GM15510 (cell line): ENCODE results near the gene RBMS3.

Source experiments
- POLR2A ChIP-seq: IDR thresholded peaks from 3 replicates; pipeline ENCODE4 v1.6.1; 2011; ENCODE audit warnings: borderline replicate concordance; ENCODE audit not compliant: insufficient read length; ENCODE audit errors: extremely low read depth

Gene RBMS3

DNA sequence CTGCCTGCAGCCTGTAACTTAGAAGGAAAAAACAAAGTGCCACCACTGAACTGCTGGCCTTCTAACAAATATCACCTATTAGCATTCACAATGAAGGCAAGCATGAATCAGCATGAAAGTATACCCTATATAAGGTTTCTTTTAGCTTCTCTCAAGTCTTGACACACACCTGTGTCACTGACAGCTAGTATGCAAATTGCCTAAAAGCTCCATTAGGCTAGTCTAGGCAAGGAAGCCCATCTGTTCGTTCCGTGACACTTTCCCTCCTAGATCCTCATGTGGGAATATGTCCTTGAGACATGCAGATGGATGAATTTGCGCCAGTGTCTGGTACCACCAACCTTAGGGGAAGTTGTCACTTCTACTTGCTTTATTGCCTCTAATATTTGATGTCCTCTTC lies 129.3 kb downstream of the RBMS3 start:
- no peak for TF ChIP-seq POLR2A

DNA sequence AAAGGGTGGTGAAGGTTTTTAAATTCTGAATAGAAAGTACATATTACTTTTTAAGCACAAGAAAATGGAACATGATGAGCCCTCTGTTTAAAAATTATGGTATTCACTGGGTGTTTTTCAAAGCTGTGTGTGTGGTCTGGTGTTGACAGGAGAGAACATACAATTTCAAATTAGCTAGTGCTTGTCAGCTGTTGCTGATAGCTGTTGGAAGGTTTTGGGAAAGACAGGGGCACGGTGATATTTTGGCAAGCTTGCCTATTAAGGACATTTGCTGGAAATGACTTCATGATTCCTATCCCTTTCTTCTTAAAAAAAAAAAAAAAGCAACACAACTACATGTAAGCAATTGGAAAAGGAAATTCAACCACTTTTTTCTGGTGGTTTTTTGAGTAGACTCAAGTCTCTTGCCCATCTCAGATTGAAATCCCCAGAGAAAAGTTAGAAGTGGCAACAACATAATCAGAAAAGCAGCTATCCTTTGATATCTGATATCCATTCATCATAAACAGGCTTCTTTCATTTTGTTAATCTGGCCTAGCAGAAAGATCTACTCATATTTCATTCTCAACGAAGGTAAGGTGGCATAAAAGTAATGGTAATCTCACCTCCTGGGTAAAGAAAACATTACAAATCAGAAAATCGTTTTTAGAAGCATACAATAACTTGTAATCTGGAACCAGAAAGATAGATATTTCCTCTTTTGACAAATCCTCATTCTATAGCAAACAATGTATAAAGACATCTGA lies 130.0 kb downstream of the RBMS3 start:
- no peak for TF ChIP-seq POLR2A

DNA sequence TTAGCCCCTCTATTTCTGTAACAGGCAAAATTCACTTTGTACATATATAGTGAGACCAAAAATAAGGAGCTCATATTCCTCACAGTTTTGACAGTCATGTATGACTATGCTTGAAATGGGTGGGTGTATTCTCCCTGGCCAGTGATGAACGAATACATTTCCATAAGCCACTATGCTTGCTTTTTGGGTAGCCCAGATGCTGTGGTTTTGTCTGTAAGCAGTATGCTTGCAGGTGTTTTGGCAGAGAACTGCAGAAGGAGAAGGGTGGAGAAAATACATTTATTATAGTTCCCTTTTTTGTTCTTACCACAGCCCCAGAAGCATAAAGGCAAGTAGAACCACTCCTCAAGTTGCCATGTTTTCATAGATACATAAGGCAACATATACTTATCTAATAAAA lies 131.2 kb downstream of the RBMS3 start:
- TF ChIP-seq POLR2A, result no peak

- no peak for TF ChIP-seq POLR2A
These were observed 133.8 kb downstream of the RBMS3 start for GRCh38 chr3:29414468-29415224.

DNA sequence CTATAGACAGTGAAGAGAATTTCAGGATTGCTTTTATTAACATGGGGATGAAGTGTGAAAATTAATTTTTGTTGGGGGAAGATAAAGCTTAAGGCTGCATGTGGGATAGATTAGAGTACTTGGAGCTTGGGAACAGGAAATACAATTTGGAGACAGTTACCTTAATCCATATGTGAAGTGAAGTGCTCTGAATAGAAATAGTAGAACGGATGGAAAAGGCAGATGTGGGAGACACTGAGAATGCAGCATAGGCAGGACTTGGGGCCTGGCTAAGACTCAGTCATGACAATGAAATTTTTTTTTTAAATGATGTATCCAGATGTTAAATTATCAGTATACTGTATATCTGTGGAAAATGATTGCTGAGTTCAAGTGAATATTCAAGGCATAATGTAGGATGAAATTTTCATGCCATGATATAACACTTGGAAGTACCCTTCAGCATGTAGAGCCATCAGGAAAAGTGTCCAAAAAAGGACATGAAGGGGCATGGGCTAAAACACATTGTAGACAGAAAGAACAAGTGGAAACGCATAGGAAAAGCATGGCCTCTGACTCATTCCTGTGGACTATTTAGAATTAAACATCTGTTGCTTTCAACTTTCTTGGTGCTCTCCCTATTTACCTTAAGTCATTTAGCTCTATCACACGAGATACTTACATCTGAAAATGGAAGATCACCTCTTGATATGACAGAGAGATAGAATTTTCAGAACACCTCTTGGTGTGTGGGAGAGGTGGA lies 134.8 kb downstream of the RBMS3 start:
- no peak for TF ChIP-seq POLR2A

DNA sequence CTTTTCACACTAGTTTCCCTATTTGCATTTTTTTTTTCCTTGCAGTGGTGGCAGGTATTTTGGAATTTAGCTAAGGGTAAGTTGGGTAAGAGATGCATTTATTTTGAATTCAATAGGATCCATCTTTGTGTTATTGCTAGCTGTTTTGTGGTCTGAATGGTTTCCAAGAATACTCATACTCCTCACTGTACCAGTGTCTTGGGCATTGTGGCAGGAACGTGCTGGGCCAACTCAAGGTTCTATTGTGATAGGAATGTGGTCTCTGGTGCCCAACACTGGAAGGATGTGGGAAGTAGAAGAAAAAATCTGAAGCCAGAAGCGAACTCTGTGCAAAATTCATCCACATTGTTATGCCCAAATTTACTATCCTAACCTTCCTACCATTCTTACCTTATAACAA lies 135.6 kb downstream of the RBMS3 start:
- no peak for TF ChIP-seq POLR2A

- no peak for TF ChIP-seq POLR2A
These were observed 139.2 kb downstream of the RBMS3 start for GRCh38 chr3:29420106-29420505.

GRCh38 chr3:29426302-29427226 lies 145.7 kb downstream of the RBMS3 start:
- no peak for TF ChIP-seq POLR2A

DNA sequence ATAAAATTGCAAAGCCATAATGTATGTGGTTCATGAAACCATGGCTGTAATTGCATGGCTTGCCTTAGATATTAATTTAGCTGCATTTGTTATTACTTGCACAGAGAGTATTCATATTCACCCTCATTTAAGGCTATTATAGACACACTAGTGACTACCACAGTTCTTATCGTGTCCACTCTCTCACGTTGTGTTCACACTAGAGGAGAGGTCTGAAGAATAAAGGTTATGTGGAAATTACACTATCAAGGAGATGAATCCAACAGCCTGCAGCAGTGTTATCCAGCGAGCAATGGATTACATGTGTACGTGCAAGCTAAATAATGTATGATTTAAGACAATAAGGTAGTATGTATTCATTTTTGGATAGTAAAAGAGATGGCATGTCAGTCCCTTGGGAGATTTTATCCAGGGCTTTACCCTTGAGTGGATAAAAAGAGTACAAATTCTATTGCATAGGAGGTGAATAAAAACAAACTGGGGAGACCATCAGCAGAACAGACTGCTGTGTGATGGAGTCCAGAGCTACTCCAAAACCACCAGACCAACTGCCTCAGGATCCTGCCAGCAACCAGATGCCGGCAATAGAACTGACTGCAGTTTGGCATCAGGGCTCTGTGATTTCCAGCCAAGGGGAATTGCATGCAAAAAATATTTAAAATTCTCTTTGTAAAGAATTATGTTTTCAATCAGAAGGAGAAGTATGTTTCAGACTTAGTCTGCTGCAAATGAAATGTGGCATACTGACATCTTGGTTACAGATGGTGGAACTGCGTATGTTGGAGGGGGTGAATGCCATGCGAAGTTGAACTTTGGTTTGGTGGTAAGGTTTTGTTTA lies 146.6 kb downstream of the RBMS3 start:
- no peak for TF ChIP-seq POLR2A

- TF ChIP-seq POLR2A, result no peak
These were observed 148.3 kb downstream of the RBMS3 start for GRCh38 chr3:29429055-29429679.

DNA sequence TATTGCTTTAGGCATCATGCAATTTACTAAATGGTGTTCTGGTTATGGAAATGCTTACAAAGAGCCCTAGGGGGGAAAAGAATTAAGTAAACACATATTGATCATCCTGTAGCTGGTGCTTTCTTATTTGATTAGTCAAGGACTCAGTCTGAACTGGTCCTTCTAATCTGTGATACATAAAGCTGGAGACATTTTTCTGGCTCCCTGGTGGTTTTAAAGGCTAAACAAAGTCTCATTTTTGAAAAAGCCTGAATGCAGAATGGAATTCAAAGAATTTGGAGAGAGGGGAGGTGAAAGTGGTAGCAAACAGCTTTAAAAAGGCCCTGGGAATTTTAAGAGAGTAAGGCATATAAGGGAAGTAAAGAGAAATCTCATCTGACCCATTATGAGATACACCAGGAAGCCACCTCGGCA lies 149.7 kb downstream of the RBMS3 start:
- no peak for TF ChIP-seq POLR2A

GRCh38 chr3:29436612-29437323 lies 155.9 kb downstream of the RBMS3 start:
- no peak for TF ChIP-seq POLR2A
